UCSD-AML1 (cell line): ENCODE results near the gene EVA1A.

Experiments used
- DNase-seq: peaks from one replicate; lab custom pipeline; 2025; ENCODE audit not compliant: unreplicated experiment; lab: John Stamatoyannopoulos, UW

Gene EVA1A

DNA sequence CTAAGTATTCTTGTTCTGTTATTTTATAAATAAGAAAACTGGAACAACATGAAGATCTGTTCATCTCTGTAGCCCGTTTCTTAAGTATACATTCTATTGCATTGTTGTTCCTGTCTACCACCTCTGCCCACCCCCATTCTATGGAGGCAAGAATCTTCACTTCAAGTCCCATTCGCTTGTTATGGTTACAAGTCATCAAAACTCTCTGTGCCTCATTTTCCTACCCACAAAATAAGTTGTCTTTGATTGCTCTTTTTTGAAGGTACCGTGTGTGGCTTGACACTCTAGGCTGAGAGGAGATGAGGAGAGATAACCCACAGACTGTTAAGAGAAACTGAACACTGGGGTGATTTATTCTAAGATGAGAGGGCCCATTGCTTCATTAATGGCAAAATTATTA is 2.9 kb upstream of the EVA1A start:
- no peak for DNase-seq

DNA sequence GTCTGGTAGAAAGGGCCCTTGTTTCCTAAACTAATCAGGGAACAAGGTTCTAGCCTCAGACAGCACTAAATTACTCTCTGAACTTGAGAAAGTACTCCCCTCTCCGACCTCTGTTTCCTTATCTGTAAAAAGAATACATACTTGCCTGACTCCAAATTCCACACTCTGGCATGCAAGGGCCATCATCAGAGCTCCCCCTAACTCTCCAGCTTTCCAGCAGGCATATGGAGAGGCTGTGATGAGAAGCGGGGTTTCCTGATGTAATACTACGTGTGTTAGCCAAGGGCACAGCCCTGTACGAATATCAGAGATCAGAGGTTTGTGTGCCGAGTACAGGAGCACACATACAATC is 1.8 kb upstream of the EVA1A start:
- no peak for DNase-seq

DNA sequence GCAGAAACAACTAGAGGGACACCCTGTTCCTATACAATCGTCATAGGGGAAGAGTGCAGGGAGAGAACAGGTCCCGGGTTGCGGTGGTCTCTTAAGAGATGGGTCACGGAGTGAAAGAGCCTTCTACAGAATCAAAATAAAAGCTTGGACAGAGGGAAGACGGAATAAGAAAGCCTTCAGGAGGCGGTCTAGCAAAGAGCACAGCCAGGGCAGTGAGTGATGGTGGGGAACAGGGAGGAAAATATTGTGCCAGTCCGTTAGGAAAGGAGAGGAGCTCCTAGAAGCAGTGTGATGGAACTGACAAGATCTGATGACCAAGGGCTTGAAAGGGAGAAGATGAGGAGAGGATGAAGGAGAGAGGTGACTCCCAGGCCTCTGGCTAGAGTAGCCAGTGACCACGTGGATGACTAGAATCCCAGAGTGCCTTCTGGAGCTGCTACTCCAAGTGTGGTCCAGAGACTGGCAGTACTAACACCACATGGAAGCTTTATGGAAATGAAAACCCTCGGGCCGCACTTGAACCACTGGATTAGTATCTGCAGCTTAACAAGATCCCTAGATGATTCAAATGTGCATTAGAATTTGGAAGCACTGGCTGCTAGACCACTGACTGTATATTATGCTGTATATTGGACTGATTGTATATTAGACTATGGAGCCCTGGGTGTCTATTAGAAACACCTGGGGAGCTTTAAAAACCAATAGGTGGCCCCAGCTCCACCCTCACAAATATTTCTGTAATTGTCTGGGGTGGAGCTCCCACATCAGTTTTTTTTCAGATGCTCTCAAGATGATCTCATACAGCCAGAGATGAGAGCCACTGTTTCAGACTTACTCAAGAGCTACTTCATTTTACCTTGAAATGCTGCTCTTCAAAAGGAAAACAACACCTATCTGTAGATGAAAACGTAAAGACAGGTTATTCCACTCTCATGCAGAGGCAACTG is 1.1 kb upstream of the EVA1A start:
- no peak for DNase-seq

DNA sequence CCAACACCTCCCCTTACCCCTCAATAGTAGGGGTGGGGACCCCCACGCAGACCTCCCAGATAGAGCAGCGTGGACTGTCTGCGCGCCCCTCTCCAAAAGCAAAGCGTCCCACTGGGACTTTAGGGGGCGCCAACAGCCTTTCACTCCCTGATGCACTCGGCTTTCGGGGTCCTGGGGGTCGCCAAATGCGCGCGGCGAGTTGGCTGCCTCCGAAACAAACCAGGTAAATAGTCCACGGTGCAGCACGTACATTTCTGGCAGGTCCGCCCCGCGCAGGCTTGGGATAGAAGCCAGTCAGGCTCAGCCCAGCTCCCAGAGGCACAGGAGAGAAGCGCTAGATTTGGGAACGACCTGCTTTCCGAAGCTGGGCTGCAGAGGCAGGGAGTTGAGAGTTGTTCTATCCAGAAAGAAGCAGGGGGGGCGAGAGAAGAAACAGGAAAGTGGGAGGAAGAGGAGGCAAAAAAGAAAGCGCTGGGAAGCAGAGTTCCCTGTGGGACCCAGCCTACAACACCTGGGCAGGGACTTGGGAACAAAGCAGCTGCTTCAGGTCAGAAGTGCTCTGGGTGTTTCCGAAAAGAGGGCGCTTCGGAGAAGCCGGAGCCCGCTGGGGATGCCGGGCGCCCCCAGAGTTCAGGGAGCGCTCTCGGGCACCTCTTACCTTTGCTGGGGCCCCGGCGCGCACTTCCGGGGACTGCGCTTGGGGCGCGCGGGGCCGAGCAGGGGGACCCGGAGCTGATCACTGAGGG is 544 bp downstream of the EVA1A start:
- DNase-seq: no peak

DNA sequence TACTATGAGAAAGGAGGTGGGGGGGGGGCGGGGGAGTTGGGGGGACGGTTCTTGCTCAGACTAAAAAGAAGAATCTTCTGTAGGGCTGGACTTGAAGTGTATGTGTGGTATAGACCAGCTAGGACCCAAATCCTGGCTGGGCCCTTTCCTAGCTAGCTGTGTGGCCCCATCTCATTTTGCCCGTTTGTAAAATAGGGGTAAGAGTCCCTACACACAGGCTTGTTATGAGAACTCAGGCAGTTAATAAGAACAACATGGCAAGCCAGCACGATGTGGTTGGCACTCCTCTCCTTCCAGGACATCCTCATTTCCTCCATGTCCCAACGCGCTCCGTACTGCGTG is 1.1 kb downstream of the EVA1A start:
- no peak for DNase-seq

DNA sequence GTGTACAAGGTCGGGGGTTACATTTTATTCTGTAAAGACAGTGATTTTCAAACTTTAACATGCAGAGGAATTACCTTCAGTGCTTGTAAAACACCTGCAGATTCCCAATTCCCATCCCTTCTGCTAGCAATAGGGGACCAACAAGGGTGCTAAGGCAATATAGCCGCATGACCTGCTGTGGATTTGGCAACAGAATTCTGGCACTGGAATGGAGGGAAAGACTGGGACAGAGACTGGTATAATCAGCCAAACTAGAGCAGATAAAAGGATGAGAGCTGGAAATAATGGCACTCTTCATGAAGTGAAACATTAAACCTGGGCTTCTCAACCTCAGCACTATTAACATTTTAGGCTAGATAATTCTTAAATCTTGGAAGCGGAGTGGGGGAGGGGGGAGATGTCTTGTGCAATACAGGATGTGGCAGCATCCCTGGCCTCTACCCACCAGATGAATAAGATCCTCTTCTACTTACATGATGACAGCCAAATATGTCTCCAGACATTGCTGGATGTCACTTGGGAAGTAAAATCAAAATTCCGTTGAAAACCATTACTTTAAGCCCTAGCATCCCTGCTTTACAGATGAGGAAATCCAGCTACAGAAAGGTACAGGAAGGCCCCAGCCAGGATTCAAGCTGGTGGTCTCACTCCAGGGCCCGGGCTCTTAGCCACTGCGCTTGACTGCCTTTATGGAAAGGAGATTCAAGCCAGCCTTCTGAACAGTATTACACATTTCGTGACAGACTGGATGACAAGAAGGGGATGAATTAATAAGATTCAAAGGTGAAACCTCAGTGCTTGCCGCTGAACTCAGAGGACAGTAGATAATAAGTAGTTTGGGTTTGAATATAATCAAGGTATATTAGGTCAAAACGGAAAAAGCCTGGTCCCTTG is 1.7 kb downstream of the EVA1A start:
- DNase-seq: no peak

DNA sequence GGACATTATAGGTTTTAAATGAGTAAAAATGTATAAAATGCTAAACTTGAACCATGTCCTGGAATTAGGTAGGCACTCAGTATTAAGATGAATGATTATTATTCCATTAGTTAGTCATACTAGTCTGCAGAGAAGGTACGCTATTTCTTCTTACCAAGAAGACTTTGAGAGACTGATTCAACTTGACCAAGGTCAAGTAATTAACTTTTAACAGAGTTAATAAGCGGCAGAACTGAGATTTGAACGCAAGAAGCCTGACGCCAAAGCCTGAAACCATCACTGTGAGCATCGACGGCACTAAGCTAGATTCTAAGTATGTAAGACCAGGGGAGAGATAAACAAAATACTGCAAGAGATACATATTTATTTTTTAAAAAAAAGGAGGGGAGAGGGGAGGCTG is 2.6 kb downstream of the EVA1A start:
- no peak for DNase-seq

DNA sequence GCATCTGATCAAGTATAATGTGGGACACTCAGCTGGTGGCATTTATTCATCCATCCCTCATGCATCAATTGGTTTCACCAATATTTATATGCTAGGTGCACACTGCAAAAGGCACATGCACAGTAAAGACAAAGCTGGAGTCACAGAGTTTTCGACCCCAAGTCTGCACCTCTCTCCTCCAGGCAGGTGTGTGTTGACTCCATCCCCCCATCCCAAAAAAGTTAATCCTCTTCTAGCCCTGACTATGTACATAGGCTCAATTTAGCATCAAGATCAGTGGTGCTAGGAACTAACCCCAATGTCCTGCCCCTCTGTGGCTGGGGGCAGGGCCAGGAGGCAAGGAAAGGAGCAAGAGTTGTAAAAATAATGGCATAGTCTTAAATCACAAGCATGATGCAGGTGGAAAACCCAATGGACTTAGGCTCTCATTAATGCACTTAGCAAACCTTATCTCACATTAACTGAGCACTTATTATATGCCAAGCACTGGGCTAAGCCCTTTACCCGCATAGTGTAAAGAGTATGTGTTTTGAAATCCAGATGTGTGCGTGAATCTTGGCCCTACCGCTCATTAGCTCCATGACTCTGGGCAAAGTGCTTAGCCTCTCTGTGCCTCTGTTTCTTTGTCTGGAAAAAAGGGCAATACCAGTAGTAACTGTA is 3.1 kb downstream of the EVA1A start:
- DNase-seq: no peak

DNA sequence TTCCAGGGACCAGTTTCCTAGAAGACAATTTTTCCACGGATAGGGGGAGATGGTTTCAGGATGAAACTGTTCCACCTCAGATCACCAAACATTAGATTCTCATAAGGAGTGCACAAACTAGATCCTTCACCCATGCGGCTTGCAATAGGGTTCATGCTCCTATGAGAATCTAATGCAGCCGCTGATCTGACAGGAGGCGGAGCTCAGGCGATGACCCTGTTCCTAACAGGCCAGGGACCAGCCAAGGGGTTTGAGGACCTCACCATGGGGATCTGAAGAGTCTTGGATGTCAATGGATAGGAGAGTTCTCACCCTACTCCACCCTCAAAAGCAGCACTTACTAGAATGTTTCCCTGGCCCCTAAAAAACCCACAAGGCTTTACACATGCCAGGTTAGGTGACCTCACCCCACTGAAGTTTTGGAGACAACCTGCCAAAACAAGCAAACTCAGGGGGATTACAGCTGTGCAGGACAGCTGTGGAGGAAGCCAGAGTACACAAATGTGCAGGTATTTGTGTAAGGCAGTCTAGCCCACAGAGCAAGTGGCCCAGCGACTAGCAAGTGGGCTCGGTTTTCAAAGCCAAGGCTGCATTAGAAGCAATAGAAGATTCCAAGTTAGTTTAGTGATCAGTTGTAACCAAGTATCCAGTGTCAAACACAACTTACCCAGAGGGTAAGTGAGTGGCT is 3.9 kb downstream of the EVA1A start:
- no peak for DNase-seq

DNA sequence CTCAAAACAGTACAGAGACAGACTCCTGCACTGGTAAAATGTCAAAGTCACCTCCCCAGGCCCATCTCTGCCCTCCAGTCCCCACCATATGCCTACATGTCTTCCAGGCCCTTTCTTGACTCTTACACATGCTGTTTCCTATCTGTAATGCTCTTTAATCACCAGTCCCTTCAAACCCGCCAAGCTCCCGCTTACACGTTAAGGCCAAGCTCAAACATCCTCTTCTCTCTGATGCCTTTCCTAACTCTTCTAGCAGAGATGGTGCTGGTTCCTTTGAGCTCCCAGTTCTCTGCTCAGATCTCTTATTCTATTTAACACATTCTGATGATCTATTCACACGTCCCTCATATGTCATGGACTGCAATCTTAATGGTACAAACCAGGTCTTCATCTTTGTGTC is 5.0 kb downstream of the EVA1A start:
- DNase-seq: no peak

DNA sequence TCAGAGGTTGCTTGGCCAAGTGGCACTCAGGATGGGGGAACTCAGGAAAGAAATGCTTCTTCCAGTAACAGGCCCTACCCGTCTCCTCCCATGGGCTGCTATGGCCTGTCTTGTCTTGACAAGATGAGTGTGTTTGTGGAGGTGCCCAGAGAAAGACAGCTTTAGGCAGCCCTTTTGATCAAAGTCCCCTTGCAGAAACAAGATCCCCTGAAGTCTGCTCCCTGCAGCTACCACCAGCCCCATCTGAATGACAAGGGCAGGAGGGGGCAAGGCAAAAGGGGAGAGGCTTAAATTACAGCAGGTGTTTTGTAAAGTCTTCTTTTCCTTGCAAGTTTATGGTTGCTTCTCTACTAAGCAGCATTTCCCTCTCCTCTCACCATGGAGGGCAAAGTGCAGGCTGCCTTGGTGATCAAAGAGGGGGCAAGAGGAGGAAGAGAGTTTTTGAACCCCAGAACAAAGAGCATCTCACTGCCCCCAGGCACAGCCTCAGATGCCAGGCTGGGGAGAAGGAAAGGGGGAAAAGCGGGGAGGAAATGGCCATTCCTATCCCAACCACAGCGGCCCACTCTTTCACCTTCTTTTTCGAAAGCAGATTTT is 6.7 kb downstream of the EVA1A start:
- no peak for DNase-seq

DNA sequence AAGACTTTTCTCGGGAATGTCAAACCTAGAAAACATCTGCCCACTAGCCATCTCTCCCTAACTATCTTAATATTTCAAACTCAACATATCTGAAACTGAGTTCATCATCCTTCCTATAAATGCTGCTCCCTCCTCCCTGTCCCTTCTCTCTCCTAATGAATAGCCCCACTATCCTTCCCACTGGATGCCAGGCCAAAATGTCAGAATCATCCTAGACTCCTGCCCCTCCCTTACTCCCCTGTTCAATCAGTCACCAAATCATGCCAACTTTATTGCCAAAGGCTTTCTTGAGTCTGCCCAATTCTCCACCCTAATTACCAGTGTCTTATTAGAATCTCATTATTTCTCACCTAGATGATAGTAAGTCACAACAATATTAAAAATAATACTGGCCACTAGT is 8.5 kb downstream of the EVA1A start:
- DNase-seq: no peak

DNA sequence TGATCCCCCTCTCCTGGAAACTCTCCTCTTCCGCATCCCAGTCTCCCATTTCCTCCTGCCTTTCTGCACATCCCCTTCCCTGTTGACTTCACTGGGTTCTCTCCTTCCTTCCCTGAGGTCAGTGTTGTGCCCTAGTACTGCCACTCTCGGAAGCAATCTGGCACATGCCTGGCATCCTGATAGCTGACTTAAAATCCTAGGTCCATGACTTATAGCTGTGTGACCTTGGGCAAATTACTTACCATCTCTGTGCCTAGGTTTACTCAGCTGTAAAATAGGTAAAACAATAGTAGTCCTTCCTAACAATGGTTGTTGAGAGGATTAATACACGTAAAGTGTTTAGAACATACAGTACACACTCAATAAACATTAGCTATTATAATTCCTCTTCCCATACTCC is 9.3 kb downstream of the EVA1A start:
- DNase-seq: no peak

DNA sequence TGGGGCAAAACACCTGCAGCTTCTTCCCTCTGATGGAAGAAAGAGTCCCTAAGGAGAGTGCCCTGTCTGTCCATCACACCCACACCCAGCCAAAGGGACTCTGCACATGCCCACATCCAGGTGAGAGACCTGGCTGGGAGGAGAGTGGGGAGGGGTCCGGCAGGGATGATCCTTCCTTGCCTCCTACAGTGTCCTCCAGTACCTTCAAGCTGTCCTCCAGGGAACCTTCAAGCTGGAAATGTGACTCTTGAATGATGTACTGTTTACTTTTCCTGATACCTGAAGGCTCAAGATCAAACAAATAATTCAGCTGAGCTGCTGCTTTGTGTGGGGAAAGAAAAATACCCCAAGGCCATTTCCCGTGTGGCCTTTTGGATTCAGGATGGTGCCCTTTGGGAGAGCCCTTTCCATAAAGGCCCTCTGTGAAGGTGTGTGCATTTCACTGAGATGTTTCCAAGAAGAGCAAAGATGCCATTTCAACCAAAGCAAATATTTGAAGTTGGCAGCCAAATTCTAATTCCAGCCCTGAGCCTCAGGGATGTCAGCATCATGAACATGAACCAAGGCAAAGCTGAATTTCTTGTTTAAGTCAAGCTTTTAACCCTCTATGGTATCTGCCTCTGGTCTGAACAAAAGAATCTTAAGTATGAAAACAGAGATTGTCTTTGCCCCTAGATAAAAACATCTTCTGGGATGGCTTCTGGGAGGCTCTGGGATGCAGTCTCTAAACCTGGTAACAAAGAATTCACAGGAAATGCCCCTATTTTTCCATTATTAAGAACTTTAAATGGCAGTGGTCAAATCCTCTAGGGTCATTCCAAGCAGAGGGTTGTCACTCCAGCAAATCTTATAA is 11.1 kb downstream of the EVA1A start:
- DNase-seq: no peak

DNA sequence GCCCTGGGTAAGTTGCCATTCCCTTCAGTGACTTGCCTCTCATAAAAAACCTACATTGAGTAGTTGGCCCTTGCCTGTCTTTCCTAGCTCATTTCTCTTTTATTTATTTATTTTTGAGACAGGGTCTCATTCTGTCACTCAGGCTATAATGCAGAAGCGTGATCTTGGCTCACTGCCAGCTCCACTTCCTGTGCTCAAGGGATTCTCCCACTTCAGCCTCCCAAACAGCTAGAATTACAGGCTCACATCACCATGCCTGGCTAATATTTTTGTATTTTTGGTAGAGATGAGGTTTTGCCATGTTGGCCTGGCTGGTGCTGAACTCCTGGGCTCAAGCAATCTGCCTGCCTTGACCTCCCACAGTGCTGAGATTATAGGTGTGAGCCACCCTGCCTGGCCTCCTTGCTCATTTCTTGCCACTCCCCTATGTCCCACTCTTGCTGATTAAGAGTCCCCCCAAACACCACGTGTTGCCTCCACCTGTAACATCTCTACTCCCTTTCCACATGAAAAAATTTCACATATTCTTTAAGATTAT is 12.6 kb downstream of the EVA1A start:
- DNase-seq: no peak

DNA sequence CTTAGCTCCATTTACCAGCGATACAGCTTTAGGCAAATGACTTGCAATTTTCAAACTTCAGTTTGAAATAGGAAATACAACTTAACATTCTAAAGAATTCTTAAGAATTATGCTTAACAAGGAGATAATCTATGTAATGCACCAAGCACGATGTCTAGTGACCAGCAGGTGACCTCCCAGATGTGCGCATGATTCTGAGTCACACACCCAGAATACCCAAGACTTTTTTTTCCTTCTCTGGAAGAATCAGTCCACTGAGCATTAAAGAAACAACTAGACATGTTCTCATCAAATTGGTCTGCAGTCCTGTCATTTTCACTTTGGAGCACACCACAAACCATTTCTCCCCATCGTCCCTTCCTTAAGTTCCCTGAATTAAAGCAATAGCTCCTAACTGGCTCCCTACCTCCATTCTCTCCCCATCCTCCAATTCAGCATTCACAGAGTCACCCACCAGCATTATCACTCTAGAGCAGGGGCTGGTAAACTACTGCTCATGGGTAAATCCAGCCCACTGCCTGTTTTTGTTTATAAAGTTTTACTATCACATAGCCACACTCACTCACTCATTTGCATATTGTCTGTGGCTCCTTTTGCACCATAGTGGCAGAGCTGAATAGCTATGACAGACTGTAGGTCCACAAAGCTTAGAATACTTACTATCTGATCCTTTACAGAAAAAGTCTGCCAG is 13.2 kb downstream of the EVA1A start:
- DNase-seq: no peak

DNA sequence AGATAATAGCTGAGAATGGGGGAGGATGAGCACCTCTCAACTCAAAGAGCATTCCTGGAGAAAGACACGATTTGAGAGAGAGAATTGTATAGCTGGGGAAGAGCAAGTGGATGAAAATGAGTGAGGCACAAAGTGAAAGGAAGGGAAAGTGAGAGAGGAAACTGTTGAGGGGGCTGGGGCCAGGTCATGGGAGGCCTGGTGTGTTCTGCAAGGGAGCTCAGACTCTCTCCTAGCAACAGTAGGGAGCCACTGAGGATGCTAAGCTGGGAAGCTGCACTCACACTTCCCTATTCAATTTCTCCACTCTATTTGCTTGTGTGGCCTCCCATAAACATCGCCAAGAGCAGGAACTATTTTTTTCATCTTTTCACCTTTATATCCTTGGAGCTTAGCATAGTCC is 14.8 kb downstream of the EVA1A start:
- DNase-seq: no peak

DNA sequence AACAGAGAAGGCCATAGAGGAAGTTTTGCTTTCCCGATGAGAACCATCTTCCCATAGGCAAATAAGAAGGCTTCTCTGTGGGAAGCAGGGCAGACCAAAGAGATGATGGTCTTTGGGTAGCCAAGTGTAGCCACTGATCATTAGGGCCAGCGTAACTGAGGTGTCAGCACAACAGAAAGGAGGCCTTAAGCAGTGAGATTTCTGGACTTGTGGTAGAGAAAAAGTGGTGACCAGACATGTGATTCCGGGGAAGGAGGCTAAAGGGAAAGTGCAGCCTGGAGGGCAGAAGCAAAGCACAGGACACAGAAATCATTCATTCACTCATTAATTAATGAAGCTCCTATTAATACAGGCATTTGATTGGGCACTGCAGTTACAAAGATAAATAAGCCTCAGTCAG is 15.4 kb downstream of the EVA1A start:
- DNase-seq: no peak
